ENCODE data around the gene TRIM72. TPM values are rescaled to one million over a fixed set of nuclear protein-coding genes. Genes with fewer than 3 reads are reported as not detected.

TRIM72 gene
- total and polyA plus RNA-seq, 2 of the 4 experiments (the other 2 are of a cell fraction): not detected

GRCh38 chr16:31179219-31179746 lies 34.6 kb upstream of the TRIM72 start:
- no peak overlapping the region for H2BK15ac ChIP-seq (ENCODE audit: low read depth, low read length)
- peak overlapping the region; percentile 95 for H3K14ac ChIP-seq (replicated peaks; ENCODE audit: low read depth, low read length)
- H2AK9ac ChIP-seq (replicated peaks; ENCODE audit: low read depth, low read length, poor library complexity): peak overlapping the region; percentile 78
- in situ Hi-C loops (cut with MboI; ENCODE audit: low sequenced_read_pairs) (no loop called here), dilution Hi-C loops (cut with HindIII; ENCODE audit: low sequenced_read_pairs, unreplicated experiment) (no loop called here), intact Hi-C loops (cut with micrococcal nuclease) (no loop called here)
- peak overlapping the region; percentile 83; the same call in 1 of the 2 replicates for H3K56ac ChIP-seq (ENCODE audit: extremely low read depth, insufficient read depth, low read length)
- peaks cover 46% of the 10 kb centered on the region for H4K20me1 ChIP-seq (ENCODE audit: insufficient read depth, low read length)
- H3K4me2 ChIP-seq (ENCODE audit: low read depth, low read length): peak overlapping the region; percentile 77
- peak overlapping the region; percentile 54 to 87 for H4K8ac ChIP-seq (ENCODE audit: low read depth in 2 of 2, low read length in 2 of 2)
- peak overlapping the region; percentile 68 for H2AK5ac ChIP-seq (ENCODE audit: low read depth, low read length)
- H3K79me1 ChIP-seq (ENCODE audit: low read depth in 1 of 2, low read length in 2 of 2): peaks cover 0 to 33% of the 10 kb centered on the region in 2 experiments; a peak in 2 of 4 replicates
- peak overlapping the region; percentile 84 for H4K91ac ChIP-seq (ENCODE audit: insufficient read depth, low read depth, low read length)
- H3K4me1 ChIP-seq (ENCODE audit: control insufficient read depth, insufficient read depth, low read length): peaks cover 6% of the 10 kb centered on the region; the same call in 1 of the 2 replicates
- H2BK120ac ChIP-seq (ENCODE audit: low read depth, low read length): peak overlapping the region; percentile 59; the same call in 1 of the 2 replicates
- POLR2A ChIA-PET (ENCODE audit: unreplicated experiment): interaction anchor here (0.6 to 2.0 kb wide), 6 partner anchors 13 to 77 kb away, joined by 3 to 9 read pairs (median 6); no protein-coding TSS in a partner anchor
- peak overlapping the region; percentile 78; the same call in 1 of the 2 replicates for H3K23ac ChIP-seq (ENCODE audit: low read depth, low read length)
- H4K5ac ChIP-seq (ENCODE audit: low read depth, low read length): peak overlapping the region; percentile 74
- peak overlapping the region; percentile 91 for H2AFZ ChIP-seq (replicated peaks; ENCODE audit: low read length, poor library complexity)
- peak overlapping the region; percentile 99 for H3K9ac ChIP-seq (ENCODE audit: low read depth, low read length)
- H3K18ac ChIP-seq (ENCODE audit: low read depth, low read length): peak overlapping the region; percentile 74
- peaks cover 7% of the 10 kb centered on the region; the same call in 1 of the 2 replicates for H3K9me1 ChIP-seq (ENCODE audit: insufficient read depth, low read length)
- WGBS, 2 experiments (ENCODE audit: extremely low coverage in 2 of 2, insufficient read length in 1 of 2): 4% methylated on average over 10 of the region's 27 CpGs; no CpG with 5 or more reads in 1 of the 2 experiments
- H3K27me3 ChIP-seq (ENCODE audit: control insufficient read depth, insufficient read depth, low read length): no peaks in the 10 kb centered on the region
- CTCF ChIA-PET: no interaction called here
- ATAC-seq (ENCODE audit: low read depth) (peak; percentile 2; the same call in 1 of the 2 replicates), DNase-seq (no peak)
- TF ChIP-seq RCOR1 (IDR thresholded peaks at IDR 0.05; ENCODE audit: insufficient replicate concordance, low read length) (no peak), ELK1 (IDR thresholded peaks at IDR 0.05; ENCODE audit: borderline replicate concordance, low read depth, low read length) (no peak), RAD21 (IDR thresholded peaks at IDR 0.05; ENCODE audit: low read length) (no peak), MXI1 (IDR thresholded peaks at IDR 0.05; ENCODE audit: borderline replicate concordance, low read depth, low read length) (no peak), SMC3 (IDR thresholded peaks at IDR 0.05; ENCODE audit: low read depth, low read length) (no peak), MAZ (IDR thresholded peaks at IDR 0.05; ENCODE audit: borderline replicate concordance, low read depth, low read length) (no peak), FOS (IDR thresholded peaks at IDR 0.05; ENCODE audit: low read depth, low read length) (no peak), CEBPB (IDR thresholded peaks at IDR 0.05; ENCODE audit: low read depth, low read length) (no peak), NFE2L2 (IDR thresholded peaks at IDR 0.05; ENCODE audit: low read depth, low read length) (no peak), CHD1 (IDR thresholded peaks at IDR 0.05; ENCODE audit: low read depth, low read length) (no peak)
- BruUV-seq (replicated peaks): no TSS peak
- H3K4me3 ChIP-seq (ENCODE audit: insufficient read depth, low read depth, low read length): peak overlapping the region; percentile 69
- H3K4ac ChIP-seq (ENCODE audit: low read depth, low read length): peak overlapping the region; percentile 91
- H3K9me3 ChIP-seq (ENCODE audit: control insufficient read depth, insufficient read depth, low read length): no peaks in the 10 kb centered on the region
- peak overlapping the region; percentile 97 for H3K27ac ChIP-seq (ENCODE audit: insufficient read depth, low read length)
- H2BK5ac ChIP-seq (ENCODE audit: low read depth, low read length, poor library complexity, severe bottlenecking): peak overlapping the region; percentile 91
- no peak overlapping the region for H2BK20ac ChIP-seq (ENCODE audit: low read depth, low read length)
- H3K36me3 ChIP-seq (ENCODE audit: control insufficient read depth, insufficient read depth, low read length): peaks cover 25% of the 10 kb centered on the region
